H1 (cell line): Measurements from ENCODE around the gene SPCS3. TPM values are rescaled to one million over a fixed set of nuclear protein-coding genes. Genes with fewer than 3 reads are reported as not detected.

Source experiments
- CTCF ChIA-PET: fragments of 300-600 bp; sonication (Branson Sonifier 250); formaldehyde crosslinking; loops from one replicate; lab custom pipeline; 2021; ENCODE audit not compliant: partially characterized antibody; lab: Charles Lee
- POLR2A ChIA-PET: fragments of 300-600 bp; sonication (Branson Sonifier 250); formaldehyde crosslinking; loops from one replicate; lab custom pipeline; 2021; ENCODE audit warnings: inconsistent platforms; ENCODE audit not compliant: partially characterized antibody; lab: Charles Lee
- DNase-seq, 2 experiments: peaks; one replicate each; pipeline versions ENCODE4 v3.0.0 to v3.0.0-alpha.2; 2010 to 2022; ENCODE audit warnings: low spot score in 2 of 2, low read depth in 1 of 2, mixed read lengths in 1 of 2
- FAIRE-seq: peaks from 2 replicates; lab custom pipeline; 2011; peaks lifted over from hg19 to GRCh38; lab: Jason Lieb, UNC
- H2AFZ ChIP-seq: 2 replicates; pipeline ENCODE4 v1.8.1; 2012; ENCODE audit warnings: low read length, inconsistent platforms
- H2AK5ac ChIP-seq: 2 replicates; pipeline ENCODE4 v1.6.1; 2013; ENCODE audit warnings: low read depth, low read length
- H2BK120ac ChIP-seq: replicated peaks from 2 replicates; pipeline ENCODE3; 2013; ENCODE audit warnings: low read depth, low read length, inconsistent platforms
- H2BK12ac ChIP-seq: 2 replicates; pipeline ENCODE4 v1.6.1; 2013; ENCODE audit warnings: low read depth, low read length
- H2BK15ac ChIP-seq: 2 replicates; pipeline ENCODE4 v1.6.1; 2013; ENCODE audit warnings: low read length
- H2BK20ac ChIP-seq: 2 replicates; pipeline ENCODE4 v1.6.1; 2013; ENCODE audit warnings: low read length
- H2BK5ac ChIP-seq: 2 replicates; pipeline ENCODE4 v1.6.1; 2013; ENCODE audit warnings: low read depth, low read length
- H3K14ac ChIP-seq: 2 replicates; pipeline ENCODE4 v1.6.1; 2013; ENCODE audit warnings: inconsistent platforms; ENCODE audit not compliant: insufficient read length
- H3K18ac ChIP-seq: 2 replicates; pipeline ENCODE4 v1.6.1; 2013; ENCODE audit warnings: low read length; ENCODE audit errors: extremely low read depth
- H3K23ac ChIP-seq: 2 replicates; pipeline ENCODE4 v1.6.1; 2013; ENCODE audit warnings: inconsistent platforms; ENCODE audit not compliant: insufficient read length
- H3K23me2 ChIP-seq: 2 replicates; pipeline ENCODE4 v1.6.1; 2013; ENCODE audit warnings: low read depth, low read length
- H3K27ac ChIP-seq: 2 replicates; pipeline ENCODE4 v1.6.1; 2011; ENCODE audit warnings: low read depth, low read length, inconsistent platforms
- H3K27me3 ChIP-seq, 4 experiments: replicated peaks in 1 of 4; 1 replicate in 1 of 4; 2 replicates in 3 of 4; pipeline versions ENCODE4 v1.6.1 to v1.8.1; 2011 to 2013; ENCODE audit warnings: low read length in 3 of 4, mild to moderate bottlenecking in 3 of 4, inconsistent platforms in 2 of 4, mixed read lengths in 2 of 4, moderate library complexity in 1 of 4; ENCODE audit not compliant: control insufficient read depth in 3 of 4, insufficient read depth in 3 of 4; ENCODE audit errors: extremely low read depth in 1 of 4
- H3K36me3 ChIP-seq, 4 experiments: 2 replicates each; pipeline versions ENCODE4 v1.6.1 to v1.8.1; 2011 to 2013; ENCODE audit warnings: mild to moderate bottlenecking in 4 of 4, low read length in 3 of 4, moderate library complexity in 2 of 4, control low read depth in 1 of 4, inconsistent platforms in 1 of 4; ENCODE audit not compliant: insufficient read depth in 4 of 4, control insufficient read depth in 2 of 4
- H3K4ac ChIP-seq: replicated peaks from 2 replicates; pipeline ENCODE3; 2013; ENCODE audit warnings: low read length, low read depth, mixed read lengths, inconsistent platforms; ENCODE audit not compliant: insufficient read length
- H3K4me1 ChIP-seq, 4 experiments: replicated peaks in 1 of 4; 1 replicate in 1 of 4; 2 replicates in 3 of 4; pipeline versions ENCODE4 v1.6.1 to v1.8.1; 2011 to 2013; ENCODE audit warnings: low read length in 3 of 4, inconsistent platforms in 2 of 4, mixed read lengths in 1 of 4; ENCODE audit not compliant: insufficient read depth in 4 of 4, control insufficient read depth in 3 of 4
- H3K4me2 ChIP-seq, 2 experiments: 2 replicates each; pipeline versions ENCODE4 v1.6.1 to v1.8.1; 2011 to 2013; ENCODE audit warnings: low read depth in 2 of 2, low read length in 2 of 2, control low read depth in 1 of 2, inconsistent platforms in 1 of 2, mild to moderate bottlenecking in 1 of 2; ENCODE audit not compliant: insufficient read depth in 1 of 2
- H3K4me3 ChIP-seq, 4 experiments: fragments of 200-600, 300-600 bp in 1 of 4; sonication (generic), shearing (Covaris generic), sonication (Bioruptor Twin) in 1 of 4; 2 replicates each; pipeline versions ENCODE4 v1.5.1 to v1.8.1; 2011 to 2016; ENCODE audit warnings: low read length in 4 of 4, low read depth in 3 of 4, control low read depth in 2 of 4, inconsistent platforms in 2 of 4, mild to moderate bottlenecking in 2 of 4, mixed read lengths in 1 of 4, moderate library complexity in 1 of 4; ENCODE audit not compliant: insufficient read depth in 2 of 4; ENCODE audit errors: extremely low read depth in 1 of 4
- H3K56ac ChIP-seq: replicated peaks from 2 replicates; pipeline ENCODE3; 2013; ENCODE audit warnings: low read depth, mild to moderate bottlenecking, mixed read lengths, low read length, inconsistent platforms; ENCODE audit not compliant: insufficient read length
- H3K79me1 ChIP-seq: 2 replicates; pipeline ENCODE4 v1.6.1; 2013; ENCODE audit warnings: low read depth, low read length, control low read depth
- H3K79me2 ChIP-seq, 2 experiments: 2 replicates each; pipeline versions ENCODE4 v1.6.1 to v1.8.1; 2012 to 2013; ENCODE audit warnings: low read length in 2 of 2, mild to moderate bottlenecking in 2 of 2, inconsistent platforms in 1 of 2; ENCODE audit not compliant: insufficient read depth in 2 of 2, control insufficient read depth in 1 of 2
- H3K9ac ChIP-seq, 4 experiments: replicated peaks in 1 of 4; 1 replicate in 1 of 4; 2 replicates in 3 of 4; pipeline versions ENCODE4 v1.6.1 to v1.8.1; 2011 to 2013; ENCODE audit warnings: low read depth in 3 of 4, low read length in 3 of 4, control low read depth in 2 of 4, mild to moderate bottlenecking in 2 of 4, moderate library complexity in 2 of 4, inconsistent platforms in 1 of 4; ENCODE audit errors: extremely low read depth in 1 of 4
- H3K9me3 ChIP-seq, 2 experiments: 2 replicates each; pipeline versions ENCODE4 v1.6.1 to v1.8.1; 2012 to 2013; ENCODE audit warnings: mild to moderate bottlenecking in 2 of 2, moderate library complexity in 2 of 2, control low read depth in 1 of 2, inconsistent platforms in 1 of 2, low read depth in 1 of 2, low read length in 1 of 2, mixed read lengths in 1 of 2; ENCODE audit not compliant: insufficient read depth in 2 of 2
- H4K20me1 ChIP-seq, 2 experiments: replicated peaks in 1 of 2; 2 replicates each; pipeline versions ENCODE3 to v1.8.1; 2011 to 2013; ENCODE audit warnings: inconsistent platforms in 2 of 2, low read length in 2 of 2, mild to moderate bottlenecking in 1 of 2; ENCODE audit not compliant: insufficient read depth in 2 of 2, control insufficient read depth in 1 of 2
- H4K5ac ChIP-seq: 2 replicates; pipeline ENCODE4 v1.6.1; 2013; ENCODE audit warnings: low read length, low read depth, mixed read lengths, inconsistent platforms; ENCODE audit not compliant: insufficient read length
- H4K8ac ChIP-seq: 2 replicates; pipeline ENCODE4 v1.8.0; 2013; ENCODE audit warnings: mild to moderate bottlenecking, moderate library complexity, low read length, inconsistent platforms; ENCODE audit not compliant: insufficient read depth; ENCODE audit errors: extremely low read depth
- H4K91ac ChIP-seq: replicated peaks from 2 replicates; pipeline ENCODE3; 2013; ENCODE audit warnings: low read length, mixed read lengths, inconsistent platforms; ENCODE audit not compliant: insufficient read length
- BCL11A ChIP-seq, 2 experiments: IDR thresholded peaks; one replicate each; pipeline ENCODE4 v1.6.1; 2011; ENCODE audit warnings: low read depth in 2 of 2, low read length in 2 of 2, mild to moderate bottlenecking in 2 of 2
- HDAC2 ChIP-seq, 2 experiments: fragments of 300-600 bp in 1 of 2; sonication (generic) in 1 of 2; IDR thresholded peaks; 2 replicates each; pipeline ENCODE4 v1.6.1; 2011 to 2012; ENCODE audit warnings: low read depth in 2 of 2, low read length in 2 of 2, mild to moderate bottlenecking in 2 of 2, moderate library complexity in 2 of 2, borderline replicate concordance in 1 of 2, inconsistent platforms in 1 of 2
- POLR2A ChIP-seq, 2 experiments: IDR thresholded peaks; 1 replicate in 1 of 2; 2 replicates in 1 of 2; pipeline ENCODE4 v1.6.1; 2011; ENCODE audit warnings: low read depth in 2 of 2, low read length in 2 of 2, mild to moderate bottlenecking in 2 of 2; ENCODE audit errors: control extremely low read depth in 1 of 2
- POLR2AphosphoS5 ChIP-seq: IDR thresholded peaks from 2 replicates; pipeline ENCODE4 v1.6.1; 2011; ENCODE audit warnings: low read depth, low read length
- SIN3A ChIP-seq, 2 experiments: IDR thresholded peaks in 1 of 2; conservative IDR thresholded peaks in 1 of 2; 2 replicates each; pipeline ENCODE4 v1.6.1; 2011 to 2012; ENCODE audit warnings: low read length in 2 of 2, improper control_type of control experiment in 1 of 2, low read depth in 1 of 2, mild to moderate bottlenecking in 1 of 2
- SIRT6 ChIP-seq: IDR thresholded peaks from one replicate; pipeline ENCODE4 v1.7.1; 2012; ENCODE audit warnings: low read length, inconsistent platforms
- SIX5 ChIP-seq: IDR thresholded peaks from 2 replicates; pipeline ENCODE4 v1.6.1; 2011; ENCODE audit warnings: mild to moderate bottlenecking, low read depth, low read length
- SUZ12 ChIP-seq: fragments of 200-600 bp; sonication (generic); IDR thresholded peaks from 2 replicates; pipeline ENCODE4 v1.6.1; 2012; ENCODE audit warnings: mild to moderate bottlenecking, inconsistent platforms, low read length, moderate library complexity, mixed read lengths
- TAF1 ChIP-seq: IDR thresholded peaks from 2 replicates; pipeline ENCODE4 v1.6.1; 2011; ENCODE audit warnings: mild to moderate bottlenecking, low read depth, low read length
- TBP ChIP-seq: IDR thresholded peaks from 2 replicates; pipeline ENCODE4 v1.6.1; 2011; ENCODE audit warnings: low read depth, low read length, improper control_type of control experiment
- YY1 ChIP-seq: IDR thresholded peaks from 2 replicates; pipeline ENCODE4 v1.6.1; 2011; ENCODE audit warnings: low read depth, mild to moderate bottlenecking, low read length
- WGBS, 2 experiments: shearing (Covaris generic) in 1 of 2; methylation state at CpG; one replicate each; pipeline versions ENCODE4 v1.1.6 to v1.1.7; 2013 to 2015; ENCODE audit warnings: low lambda C conversion rate in 2 of 2, mixed read lengths in 2 of 2, inconsistent platforms in 1 of 2, low coverage in 1 of 2, missing lambda C conversion rate in 1 of 2; ENCODE audit not compliant: insufficient replicate concordance in 2 of 2, insufficient coverage in 1 of 2, insufficient read length in 1 of 2; ENCODE audit errors: extremely low coverage in 1 of 2, missing lambda C conversion rate in 1 of 2; 5-methylcytosine and 5-hydroxymethylcytosine counted together
- polyA plus RNA-seq, 7 experiments: library from polyadenylated mRNA; depleted of rRNA in 3 of 7; stranded (reverse) in 5 of 7; unstranded in 2 of 7; fragments of >200 nt in 5 of 7; fragments of 200-250 nt in 2 of 7; gene quantifications; 1 replicate in 5 of 7; 2 replicates in 1 of 7; 4 replicates in 1 of 7; pipeline versions ENCODE4 v1.2.1 to v1.2.3, GENCODE V29; 2011 to 2013; ENCODE audit warnings: missing spikeins in 2 of 7, mixed read lengths in 2 of 7
- total RNA-seq: library from RNA; stranded (reverse); fragmentation: NEBNext Ultra II Directional; extraction: Animal tissue kit (Norgen Biotek cat#: 25700); gene quantifications from 2 replicates; pipeline ENCODE4 v1.2.1, GENCODE V29; 2021
- TF ChIP-seq, protein P1 (sequence below): IDR thresholded peaks from 2 replicates; pipeline ENCODE4 v1.6.1; 2012; ENCODE audit warnings: inconsistent platforms

SPCS3 gene
- total and polyA plus RNA-seq, 2 of the 8 experiments (the other 6 are each of a cell fraction or from before 2014, with no cell fraction given) = 18.4 to 117 TPM

- Histone ChIP-seq H3K9me3 (no peaks in the 10 kb centered on the region), H3K14ac (no peak overlapping the region), H3K79me1 (no peaks in the 10 kb centered on the region), H3K79me2 (peaks cover under 1 to 39% of the 10 kb centered on the region in 2 experiments), H3K23ac (no peak overlapping the region), H3K27me3 (no peaks in the 10 kb centered on the region), H4K91ac (no peak overlapping the region), H3K18ac (peak overlapping the region; percentile 66; the same call in 1 of the 2 replicates), H4K20me1 (peaks cover 0 to 4% of the 10 kb centered on the region in 2 experiments), H2BK15ac (no peak overlapping the region), H4K5ac (peak overlapping the region; percentile 53), H2BK120ac (no peak overlapping the region), H4K8ac (no peak overlapping the region), H3K56ac (no peak overlapping the region), H3K36me3 (no peaks in the 10 kb centered on the region), H3K4me2 (peak overlapping the region; percentile 68 to 71), H2AK5ac (no peak overlapping the region), H3K4me3 (peak overlapping the region; percentile 75 to 99 (median 84)), H2AFZ (peak overlapping the region; percentile 90), H2BK5ac (0 out of 2 replicates have a peak overlapping the region, but pooled peaks have one; percentile 54), H3K4ac (no peak overlapping the region), H3K27ac (peak overlapping the region; percentile 79), H3K23me2 (peaks cover 9% of the 10 kb centered on the region), H2BK12ac (no peak overlapping the region), H2BK20ac (no peak overlapping the region), H3K4me1 (no peaks in the 10 kb centered on the region; a peak in 1 of 7 replicates), H3K9ac (peak overlapping the region; percentile 43 to 95 (median 65))
- TF ChIP-seq SIX5 = no peak
- TF ChIP-seq YY1 = no peak
- TF ChIP-seq POLR2AphosphoS5 = no peak
- TF ChIP-seq, protein P1, sequence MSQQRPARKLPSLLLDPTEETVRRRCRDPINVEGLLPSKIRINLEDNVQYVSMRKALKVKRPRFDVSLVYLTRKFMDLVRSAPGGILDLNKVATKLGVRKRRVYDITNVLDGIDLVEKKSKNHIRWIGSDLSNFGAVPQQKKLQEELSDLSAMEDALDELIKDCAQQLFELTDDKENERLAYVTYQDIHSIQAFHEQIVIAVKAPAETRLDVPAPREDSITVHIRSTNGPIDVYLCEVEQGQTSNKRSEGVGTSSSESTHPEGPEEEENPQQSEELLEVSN = no peak
- TF ChIP-seq TAF1 = no peak
- TF ChIP-seq BCL11A (IDR thresholded peaks at IDR 0.05; ENCODE audit: low read depth in 2 of 2, low read length in 2 of 2) = no peak
- TF ChIP-seq POLR2A (IDR thresholded peaks at IDR 0.05; ENCODE audit: control extremely low read depth in 1 of 2, low read depth in 2 of 2, low read length in 2 of 2) = peak in 1 of 2 experiments; percentile 7; a peak in 1 of 3 replicates
- TF ChIP-seq SIRT6 = no peak
- TF ChIP-seq SUZ12 = no peak
- 0 out of 2 replicates have a peak, but pooled peaks have one; percentile 41 for TF ChIP-seq TBP
- no peak for TF ChIP-seq HDAC2 (IDR thresholded peaks at IDR 0.05; ENCODE audit: borderline replicate concordance in 1 of 2, low read depth in 2 of 2, low read length in 2 of 2)
- 0 out of 4 replicates have a peak, but pooled peaks of 1 of the 2 experiments have one; percentile 20 for TF ChIP-seq SIN3A (conservative IDR thresholded peaks at IDR 0.05 in 1 of 2, IDR thresholded peaks at IDR 0.05 in 1 of 2; ENCODE audit: low read depth in 1 of 2, low read length in 2 of 2)
- ChIA-PET CTCF (interaction anchor here (1.0 to 1.1 kb wide), 2 partner anchors 13 to 55 kb away, joined by 3 read pairs; no protein-coding TSS in a partner anchor), POLR2A (interaction anchor here (0.8 to 1.1 kb wide), 7 partner anchors 11 to 124 kb away, joined by 3 to 4 read pairs (median 3); partner anchors contain the start of gene SPATA4)
- no peak for DNase-seq
- 6% methylated on average over 13 of the region's 13 CpGs; no CpG with 5 or more reads in 1 of the 2 experiments for WGBS, 2 experiments
- peak; percentile 24 for FAIRE-seq
Observed at GRCh38 chr4:176319151-176319703, 539 bp upstream of the SPCS3 start.
